GM12878 (cell line): Measurements from ENCODE around the gene YAF2. TPM values are rescaled to one million over a fixed set of nuclear protein-coding genes. Genes with fewer than 3 reads are reported as not detected.

Source experiments
- CBX5 ChIP-seq: sonication (generic); IDR thresholded peaks from 2 replicates; pipeline ENCODE4 v1.6.1; 2016; ENCODE audit warnings: low read depth, moderate library complexity, mild to moderate bottlenecking, inconsistent platforms
- LARP7 ChIP-seq: fragments of 450-650 bp; IDR thresholded peaks from 2 replicates; pipeline ENCODE4 v1.6.1; 2017; ENCODE audit warnings: mild to moderate bottlenecking
- SMAD1 ChIP-seq: fragments of 450-650 bp; IDR thresholded peaks from 2 replicates; pipeline ENCODE4 v1.6.1; 2018; ENCODE audit warnings: mild to moderate bottlenecking, low read depth; ENCODE audit not compliant: partially characterized antibody
- STAT3 ChIP-seq: IDR thresholded peaks from 2 replicates; pipeline ENCODE4 v1.6.1; 2011; ENCODE audit warnings: low read depth, low read length, improper control_type of control experiment
- TAF1 ChIP-seq: IDR thresholded peaks from 2 replicates; pipeline ENCODE4 v1.6.1; 2011; ENCODE audit warnings: mild to moderate bottlenecking, low read depth, low read length, borderline replicate concordance
- ZNF384 ChIP-seq: IDR thresholded peaks from 2 replicates; pipeline ENCODE4 v1.6.1; 2012; ENCODE audit warnings: low read depth, mild to moderate bottlenecking, low read length, improper control_type of control experiment, borderline replicate concordance
- polyA plus RNA-seq, 11 experiments: library from polyadenylated mRNA; depleted of rRNA in 4 of 11; unstranded in 6 of 11; stranded (reverse) in 5 of 11; fragments of >200 nt; fragmentation: Nextera tagmentation in 4 of 11; fragmentation: Illumina TruSeq in 1 of 11; extraction: Ambion mirVana in 4 of 11; extraction: Trizol in 1 of 11; gene quantifications; 1 replicate in 1 of 11; 2 replicates in 10 of 11; pipeline versions ENCODE4 v1.2.1 to v1.2.3, GENCODE V29; 2011 to 2016; ENCODE audit warnings: inconsistent platforms in 2 of 11, missing spikeins in 2 of 11, low read depth in 1 of 11
- total RNA-seq, 4 experiments: library from RNA; depleted of rRNA in 3 of 4; stranded (reverse); fragments of >200 nt in 3 of 4; fragmentation: Illumina TruSeq in 1 of 4; extraction: Trizol in 1 of 4; gene quantifications; 2 replicates each; pipeline versions ENCODE4 v1.2.1 to v1.2.3, GENCODE V29; 2013 to 2021
- TF ChIP-seq, protein P1 (sequence below): fragments of 450-650 bp; formaldehyde crosslinking; IDR thresholded peaks from 2 replicates; pipeline ENCODE4 v1.4.0; 2022; ENCODE audit warnings: mild to moderate bottlenecking, moderate library complexity
- TF ChIP-seq, protein P2 (sequence below), 3 experiments: IDR thresholded peaks in 2 of 3; conservative IDR thresholded peaks in 1 of 3; 2 replicates each; pipeline ENCODE4 v1.5.1; 2011; ENCODE audit warnings: low read depth in 3 of 3, low read length in 3 of 3, mild to moderate bottlenecking in 3 of 3, control low read depth in 2 of 3, moderate library complexity in 2 of 3, inconsistent platforms in 1 of 3, mixed read lengths in 1 of 3; ENCODE audit not compliant: control insufficient read depth in 2 of 3, insufficient read depth in 1 of 3; ENCODE audit errors: extremely low read depth in 1 of 3
- TF ChIP-seq, protein P3 (sequence below): IDR thresholded peaks from 2 replicates; pipeline ENCODE4 v1.6.1; 2012; ENCODE audit warnings: low read depth, low read length, improper control_type of control experiment
- TF ChIP-seq, protein P4 (sequence below): fragments of 150-350 bp; IDR thresholded peaks from 2 replicates; pipeline ENCODE4 v1.6.1; 2014; ENCODE audit warnings: mild to moderate bottlenecking, low read depth, low read length

YAF2 gene
- total and polyA plus RNA-seq, 10 of the 15 experiments (the other 5 are each of a cell fraction or from before 2014, with no cell fraction given) = 18.8 to 36.6 (median 23.0) TPM

DNA sequence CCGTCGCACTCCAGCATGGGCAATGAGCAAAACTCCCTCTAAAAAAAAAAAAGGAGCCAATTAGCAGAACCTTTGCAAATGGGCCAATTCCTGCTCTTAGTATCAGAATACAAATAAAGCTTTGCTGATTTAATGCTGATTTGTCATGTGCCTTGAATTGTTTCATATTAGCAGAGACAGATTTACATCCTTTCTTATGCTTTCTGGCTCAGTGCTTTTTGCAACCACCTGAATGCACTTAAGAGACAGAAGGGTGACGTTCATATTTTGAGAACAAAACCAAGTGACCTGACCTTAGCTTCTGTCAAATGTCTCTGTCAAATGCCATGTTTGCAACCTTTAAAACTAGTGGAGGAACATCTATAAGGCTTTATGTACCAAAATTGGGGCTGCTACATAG, 43.8 kb upstream of the YAF2 start (continued):
- TF ChIP-seq, protein P1, sequence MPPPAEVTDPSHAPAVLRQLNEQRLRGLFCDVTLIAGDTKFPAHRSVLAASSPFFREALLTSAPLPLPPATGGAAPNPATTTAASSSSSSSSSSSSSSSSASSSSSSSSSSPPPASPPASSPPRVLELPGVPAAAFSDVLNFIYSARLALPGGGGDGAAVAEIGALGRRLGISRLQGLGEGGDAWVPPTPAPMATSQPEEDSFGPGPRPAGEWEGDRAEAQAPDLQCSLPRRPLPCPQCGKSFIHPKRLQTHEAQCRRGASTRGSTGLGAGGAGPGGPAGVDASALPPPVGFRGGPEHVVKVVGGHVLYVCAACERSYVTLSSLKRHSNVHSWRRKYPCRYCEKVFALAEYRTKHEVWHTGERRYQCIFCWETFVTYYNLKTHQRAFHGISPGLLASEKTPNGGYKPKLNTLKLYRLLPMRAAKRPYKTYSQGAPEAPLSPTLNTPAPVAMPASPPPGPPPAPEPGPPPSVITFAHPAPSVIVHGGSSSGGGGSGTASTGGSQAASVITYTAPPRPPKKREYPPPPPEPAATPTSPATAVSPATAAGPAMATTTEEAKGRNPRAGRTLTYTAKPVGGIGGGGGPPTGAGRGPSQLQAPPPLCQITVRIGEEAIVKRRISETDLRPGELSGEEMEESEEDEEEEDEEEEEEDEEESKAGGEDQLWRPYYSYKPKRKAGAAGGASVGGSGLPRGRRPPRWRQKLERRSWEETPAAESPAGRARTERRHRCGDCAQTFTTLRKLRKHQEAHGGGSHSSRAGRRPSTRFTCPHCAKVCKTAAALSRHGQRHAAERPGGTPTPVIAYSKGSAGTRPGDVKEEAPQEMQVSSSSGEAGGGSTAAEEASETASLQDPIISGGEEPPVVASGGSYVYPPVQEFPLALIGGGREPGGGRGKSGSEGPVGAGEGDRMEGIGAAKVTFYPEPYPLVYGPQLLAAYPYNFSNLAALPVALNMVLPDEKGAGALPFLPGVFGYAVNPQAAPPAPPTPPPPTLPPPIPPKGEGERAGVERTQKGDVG (CRISPR knock-in tag) = no peak
- TF ChIP-seq, protein P2, sequence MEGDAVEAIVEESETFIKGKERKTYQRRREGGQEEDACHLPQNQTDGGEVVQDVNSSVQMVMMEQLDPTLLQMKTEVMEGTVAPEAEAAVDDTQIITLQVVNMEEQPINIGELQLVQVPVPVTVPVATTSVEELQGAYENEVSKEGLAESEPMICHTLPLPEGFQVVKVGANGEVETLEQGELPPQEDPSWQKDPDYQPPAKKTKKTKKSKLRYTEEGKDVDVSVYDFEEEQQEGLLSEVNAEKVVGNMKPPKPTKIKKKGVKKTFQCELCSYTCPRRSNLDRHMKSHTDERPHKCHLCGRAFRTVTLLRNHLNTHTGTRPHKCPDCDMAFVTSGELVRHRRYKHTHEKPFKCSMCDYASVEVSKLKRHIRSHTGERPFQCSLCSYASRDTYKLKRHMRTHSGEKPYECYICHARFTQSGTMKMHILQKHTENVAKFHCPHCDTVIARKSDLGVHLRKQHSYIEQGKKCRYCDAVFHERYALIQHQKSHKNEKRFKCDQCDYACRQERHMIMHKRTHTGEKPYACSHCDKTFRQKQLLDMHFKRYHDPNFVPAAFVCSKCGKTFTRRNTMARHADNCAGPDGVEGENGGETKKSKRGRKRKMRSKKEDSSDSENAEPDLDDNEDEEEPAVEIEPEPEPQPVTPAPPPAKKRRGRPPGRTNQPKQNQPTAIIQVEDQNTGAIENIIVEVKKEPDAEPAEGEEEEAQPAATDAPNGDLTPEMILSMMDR (IDR thresholded peaks at IDR 0.05 in 2 of 3, conservative IDR thresholded peaks at IDR 0.05 in 1 of 3; ENCODE audit: control insufficient read depth in 2 of 3, extremely low read depth in 1 of 3, insufficient read depth in 1 of 3, low read depth in 3 of 3, low read length in 3 of 3) = no peak
- TF ChIP-seq SMAD1 = no peak
- TF ChIP-seq, protein P3, sequence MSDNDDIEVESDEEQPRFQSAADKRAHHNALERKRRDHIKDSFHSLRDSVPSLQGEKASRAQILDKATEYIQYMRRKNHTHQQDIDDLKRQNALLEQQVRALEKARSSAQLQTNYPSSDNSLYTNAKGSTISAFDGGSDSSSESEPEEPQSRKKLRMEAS = no peak
- no peak for TF ChIP-seq ZNF384
- no peak for TF ChIP-seq STAT3
- TF ChIP-seq, protein P4, sequence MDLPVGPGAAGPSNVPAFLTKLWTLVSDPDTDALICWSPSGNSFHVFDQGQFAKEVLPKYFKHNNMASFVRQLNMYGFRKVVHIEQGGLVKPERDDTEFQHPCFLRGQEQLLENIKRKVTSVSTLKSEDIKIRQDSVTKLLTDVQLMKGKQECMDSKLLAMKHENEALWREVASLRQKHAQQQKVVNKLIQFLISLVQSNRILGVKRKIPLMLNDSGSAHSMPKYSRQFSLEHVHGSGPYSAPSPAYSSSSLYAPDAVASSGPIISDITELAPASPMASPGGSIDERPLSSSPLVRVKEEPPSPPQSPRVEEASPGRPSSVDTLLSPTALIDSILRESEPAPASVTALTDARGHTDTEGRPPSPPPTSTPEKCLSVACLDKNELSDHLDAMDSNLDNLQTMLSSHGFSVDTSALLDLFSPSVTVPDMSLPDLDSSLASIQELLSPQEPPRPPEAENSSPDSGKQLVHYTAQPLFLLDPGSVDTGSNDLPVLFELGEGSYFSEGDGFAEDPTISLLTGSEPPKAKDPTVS = no peak
- no peak for TF ChIP-seq TAF1
- TF ChIP-seq CBX5 = no peak
- no peak for TF ChIP-seq LARP7
